ENCODE data around the gene DNAJC1.

- TF ChIP-seq ZBTB33 (IDR thresholded peaks at IDR 0.05) = no peak
- TF ChIP-seq CTCF (IDR thresholded peaks at IDR 0.05; ENCODE audit: low read depth, low read length, missing input control) = no peak
- no peak for TF ChIP-seq ATF3 (IDR thresholded peaks at IDR 0.05)
- no peak for TF ChIP-seq SP1 (IDR thresholded peaks at IDR 0.05)
- no peak for TF ChIP-seq EGR1 (IDR thresholded peaks at IDR 0.05; ENCODE audit: low read depth in 2 of 2)
- TF ChIP-seq RAD21 (IDR thresholded peaks at IDR 0.05) = no peak
- TF ChIP-seq GABPA (IDR thresholded peaks at IDR 0.05 in 1 of 2, conservative IDR thresholded peaks at IDR 0.05 in 1 of 2) = no peak
These were observed 260.7 kb downstream of the DNAJC1 start for GRCh38 chr10:21742740-21743412.

All from liver (tissue), 3 donors.